Hepatocyte (in vitro differentiated cells): Measurements from ENCODE around the gene AKAP3. TPM values are rescaled to one million over a fixed set of nuclear protein-coding genes. Genes with fewer than 3 reads are reported as not detected.

Experiments used
- DNase-seq: peaks from one replicate; pipeline ENCODE4 v3.0.0-alpha.2; 2016; ENCODE audit warnings: low spot score
- H2AFZ ChIP-seq: fragments of 200-600 bp; sonication (generic); 2 replicates; pipeline ENCODE4 v1.6.0; 2016; ENCODE audit warnings: antibody characterized with exemption, mild to moderate bottlenecking
- H3K27ac ChIP-seq: fragments of 200-600 bp; sonication (generic); 2 replicates; pipeline ENCODE4 v1.5.1; 2016; ENCODE audit warnings: mild to moderate bottlenecking
- H3K27me3 ChIP-seq: fragments of 200-600 bp; sonication (generic); 2 replicates; pipeline ENCODE4 v1.6.1; 2016
- H3K36me3 ChIP-seq: fragments of 200-600 bp; sonication (generic); replicated peaks from 2 replicates; pipeline ENCODE4 v1.5.1; 2016; ENCODE audit warnings: low read depth; ENCODE audit not compliant: insufficient read depth
- H3K4me1 ChIP-seq: fragments of 200-600 bp; sonication (generic); 2 replicates; pipeline ENCODE4 v1.5.1; 2016; ENCODE audit warnings: mild to moderate bottlenecking, moderate library complexity; ENCODE audit not compliant: insufficient read depth
- H3K4me2 ChIP-seq: fragments of 200-600 bp; sonication (generic); 2 replicates; pipeline ENCODE4 v1.6.0; 2016
- H3K4me3 ChIP-seq: fragments of 200-600 bp; sonication (generic); 2 replicates; pipeline ENCODE4 v1.5.1; 2016; ENCODE audit warnings: mild to moderate bottlenecking
- H3K79me2 ChIP-seq: fragments of 200-600 bp; sonication (generic); 2 replicates; pipeline ENCODE4 v1.6.0; 2017; ENCODE audit warnings: mild to moderate bottlenecking
- H3K9me2 ChIP-seq: fragments of 200-600 bp; sonication (generic); replicated peaks from 2 replicates; pipeline ENCODE4 v1.6.0; 2017; ENCODE audit warnings: mild to moderate bottlenecking; ENCODE audit not compliant: insufficient read depth
- H3K9me3 ChIP-seq: fragments of 200-600 bp; sonication (generic); 2 replicates; pipeline ENCODE4 v1.5.1; 2016; ENCODE audit warnings: low read depth, mild to moderate bottlenecking
- H4K20me1 ChIP-seq: fragments of 200-600 bp; sonication (generic); 2 replicates; pipeline ENCODE4 v1.6.0; 2016; ENCODE audit warnings: mild to moderate bottlenecking; ENCODE audit not compliant: insufficient read depth, poor library complexity, severe bottlenecking
- EZH2 ChIP-seq: fragments of 200-600 bp; sonication (generic); IDR thresholded peaks from 2 replicates; pipeline ENCODE4 v1.6.1; 2016; ENCODE audit warnings: antibody characterized with exemption, mild to moderate bottlenecking, borderline replicate concordance
- EZH2phosphoT487 ChIP-seq: fragments of 200-600 bp; sonication (generic); IDR thresholded peaks from one replicate; pipeline ENCODE4 v1.6.1; 2018; ENCODE audit warnings: antibody characterized with exemption, mild to moderate bottlenecking, low read depth, moderate library complexity; ENCODE audit not compliant: unreplicated experiment, severe bottlenecking
- WGBS: methylation state at CpG from one replicate; pipeline ENCODE4 v1.1.6; 2016; ENCODE audit warnings: low lambda C conversion rate; ENCODE audit errors: missing lambda C conversion rate; 5-methylcytosine and 5-hydroxymethylcytosine counted together
- polyA plus RNA-seq: library from polyadenylated mRNA; unstranded; fragments of >200 nt; fragmentation: Nextera tagmentation; extraction: Ambion mirVana; gene quantifications from 2 replicates; pipeline ENCODE4 v1.2.1, GENCODE V29; 2016
- total RNA-seq: library from RNA; depleted of rRNA; stranded (reverse); fragments of >200 nt; gene quantifications from 2 replicates; pipeline ENCODE4 v1.2.3, GENCODE V29; 2014
- TF ChIP-seq, protein P1 (sequence below): fragments of 200-600 bp; sonication (generic); IDR thresholded peaks from 2 replicates; pipeline ENCODE4 v1.5.1; 2016; ENCODE audit warnings: antibody characterized with exemption, mild to moderate bottlenecking; ENCODE audit not compliant: poor library complexity

Gene AKAP3
- total and polyA plus RNA-seq, 2 experiments from 2014 or later, result 1.3 to 3.5 TPM

DNA sequence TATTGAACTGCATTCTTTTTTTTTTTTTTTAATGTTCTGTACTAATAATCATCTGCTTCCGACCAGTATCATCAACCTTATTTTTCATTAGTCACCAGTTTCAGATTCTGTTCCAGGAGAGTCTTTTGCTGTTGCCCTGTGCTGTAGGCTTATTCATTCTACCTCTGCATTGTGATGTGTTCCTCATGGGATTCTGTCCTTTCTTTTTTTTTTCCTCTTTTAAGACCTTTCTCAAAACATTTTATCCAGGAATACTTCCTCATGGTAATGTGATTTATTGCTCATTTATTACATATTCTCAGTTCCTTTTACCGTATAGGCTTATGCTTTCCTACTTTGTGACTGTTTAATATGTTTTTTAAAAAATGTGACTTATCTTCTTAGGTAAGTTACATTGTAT is 4.8 kb upstream of the AKAP3 start:
- Histone ChIP-seq H3K36me3 (no peaks in the 10 kb centered on the region), H4K20me1 (no peaks in the 10 kb centered on the region), H3K9me2 (no peaks in the 10 kb centered on the region), H3K27me3 (no peaks in the 10 kb centered on the region), H3K4me3 (no peak overlapping the region), H3K9me3 (no peaks in the 10 kb centered on the region), H3K79me2 (peaks cover 46% of the 10 kb centered on the region), H3K4me1 (peaks cover 8% of the 10 kb centered on the region), H3K27ac (no peak overlapping the region), H2AFZ (no peak overlapping the region), H3K4me2 (no peak overlapping the region)
- WGBS, result 94% methylated on average over 2 of the region's 2 CpGs
- DNase-seq, result no peak
- TF ChIP-seq EZH2phosphoT487 (no peak), EZH2 (no peak)
- TF ChIP-seq, protein P1, sequence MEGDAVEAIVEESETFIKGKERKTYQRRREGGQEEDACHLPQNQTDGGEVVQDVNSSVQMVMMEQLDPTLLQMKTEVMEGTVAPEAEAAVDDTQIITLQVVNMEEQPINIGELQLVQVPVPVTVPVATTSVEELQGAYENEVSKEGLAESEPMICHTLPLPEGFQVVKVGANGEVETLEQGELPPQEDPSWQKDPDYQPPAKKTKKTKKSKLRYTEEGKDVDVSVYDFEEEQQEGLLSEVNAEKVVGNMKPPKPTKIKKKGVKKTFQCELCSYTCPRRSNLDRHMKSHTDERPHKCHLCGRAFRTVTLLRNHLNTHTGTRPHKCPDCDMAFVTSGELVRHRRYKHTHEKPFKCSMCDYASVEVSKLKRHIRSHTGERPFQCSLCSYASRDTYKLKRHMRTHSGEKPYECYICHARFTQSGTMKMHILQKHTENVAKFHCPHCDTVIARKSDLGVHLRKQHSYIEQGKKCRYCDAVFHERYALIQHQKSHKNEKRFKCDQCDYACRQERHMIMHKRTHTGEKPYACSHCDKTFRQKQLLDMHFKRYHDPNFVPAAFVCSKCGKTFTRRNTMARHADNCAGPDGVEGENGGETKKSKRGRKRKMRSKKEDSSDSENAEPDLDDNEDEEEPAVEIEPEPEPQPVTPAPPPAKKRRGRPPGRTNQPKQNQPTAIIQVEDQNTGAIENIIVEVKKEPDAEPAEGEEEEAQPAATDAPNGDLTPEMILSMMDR, result no peak

DNA sequence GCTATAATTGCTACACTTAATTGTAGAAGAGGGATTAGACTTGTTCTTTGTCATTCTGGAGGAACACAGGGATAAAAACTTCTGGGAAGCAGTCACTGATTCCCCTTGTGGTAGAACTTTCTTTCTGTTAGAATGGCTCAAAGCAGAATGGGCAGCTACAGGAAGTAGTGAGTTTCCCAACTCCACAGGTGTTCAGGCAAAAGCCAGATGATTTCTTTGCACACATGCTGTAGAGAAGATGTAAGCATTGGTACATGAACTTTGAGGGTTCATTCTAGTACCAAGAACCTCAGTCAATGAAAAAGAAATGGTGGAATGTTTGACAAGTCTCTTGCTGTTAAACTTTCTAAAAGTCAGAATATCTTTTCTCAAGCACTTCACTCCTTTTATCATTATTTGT is 4.4 kb upstream of the AKAP3 start:
- no peak for TF ChIP-seq EZH2phosphoT487
- no peak for TF ChIP-seq EZH2
- TF ChIP-seq, protein P1, result no peak
- DNase-seq, result no peak
- Histone ChIP-seq H3K9me3 (no peaks in the 10 kb centered on the region), H3K4me3 (no peak overlapping the region), H3K27me3 (no peaks in the 10 kb centered on the region), H3K36me3 (no peaks in the 10 kb centered on the region), H3K4me1 (peaks cover 8% of the 10 kb centered on the region), H2AFZ (no peak overlapping the region), H4K20me1 (no peaks in the 10 kb centered on the region), H3K27ac (no peak overlapping the region), H3K4me2 (no peak overlapping the region), H3K9me2 (no peaks in the 10 kb centered on the region), H3K79me2 (peaks cover 46% of the 10 kb centered on the region)

DNA sequence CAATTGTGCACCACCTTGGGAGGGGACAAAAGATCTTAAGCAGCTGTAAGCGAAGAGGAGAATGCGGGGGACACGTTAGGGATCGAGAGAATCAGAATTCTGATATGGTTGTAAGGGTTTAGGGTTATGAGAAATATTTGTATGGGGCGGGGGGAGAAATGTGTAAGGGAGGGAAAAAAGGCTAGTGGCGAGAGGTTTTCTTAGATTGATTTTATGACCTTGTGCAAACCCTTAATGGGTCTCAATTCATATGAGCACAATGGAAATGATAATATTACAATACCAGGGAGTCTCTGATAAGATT is 459 bp upstream of the AKAP3 start:
- H3K79me2 ChIP-seq, result peaks cover 45% of the 10 kb centered on the region
- no peaks in the 10 kb centered on the region for H3K36me3 ChIP-seq
- TF ChIP-seq, protein P1, result no peak
- TF ChIP-seq EZH2phosphoT487 (no peak), EZH2 (no peak)
- no peaks in the 10 kb centered on the region for H3K9me2 ChIP-seq
- peak overlapping the region; percentile 95 for H3K27ac ChIP-seq
- H4K20me1 ChIP-seq, result no peaks in the 10 kb centered on the region
- peak overlapping the region; percentile 62 for H3K4me3 ChIP-seq
- peaks cover 13% of the 10 kb centered on the region for H3K4me1 ChIP-seq
- WGBS, result 3% methylated on average over 6 of the region's 6 CpGs
- no peak for DNase-seq
- H3K9me3 ChIP-seq, result no peaks in the 10 kb centered on the region
- no peaks in the 10 kb centered on the region for H3K27me3 ChIP-seq
- H3K4me2 ChIP-seq, result peak overlapping the region; percentile 85
- H2AFZ ChIP-seq, result peak overlapping the region; percentile 80

DNA sequence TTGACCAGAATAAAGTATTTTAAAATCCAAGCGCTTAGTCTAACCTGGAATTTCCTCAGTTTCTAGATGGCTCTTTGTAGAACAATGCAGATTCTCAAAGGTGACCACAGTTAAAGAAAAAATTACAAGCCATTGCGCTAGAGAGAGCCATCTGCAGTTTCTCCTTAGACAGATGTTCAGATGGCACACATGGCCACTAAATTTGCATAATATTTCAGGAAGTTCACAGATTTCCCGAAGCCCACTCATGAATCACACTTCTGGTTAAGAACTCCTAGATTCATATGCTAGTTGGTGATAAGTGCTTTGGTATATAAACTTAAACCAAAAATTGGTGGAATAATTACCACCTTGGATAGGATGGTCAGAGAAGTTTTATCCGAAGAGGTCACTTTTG is 749 bp downstream of the AKAP3 start:
- no peaks in the 10 kb centered on the region for H3K36me3 ChIP-seq
- peak overlapping the region; percentile 80 for H3K4me2 ChIP-seq
- TF ChIP-seq EZH2phosphoT487 (no peak), EZH2 (no peak)
- TF ChIP-seq, protein P1, result no peak
- peaks cover 39% of the 10 kb centered on the region for H3K79me2 ChIP-seq
- H3K27me3 ChIP-seq, result no peaks in the 10 kb centered on the region
- H3K9me3 ChIP-seq, result no peaks in the 10 kb centered on the region
- peak overlapping the region; percentile 62 for H3K4me3 ChIP-seq
- no peaks in the 10 kb centered on the region for H4K20me1 ChIP-seq
- peak overlapping the region; percentile 95 for H3K27ac ChIP-seq
- H2AFZ ChIP-seq, result peak overlapping the region; percentile 82
- peaks cover 13% of the 10 kb centered on the region for H3K4me1 ChIP-seq
- no peaks in the 10 kb centered on the region for H3K9me2 ChIP-seq
- DNase-seq, result peak; percentile 16
- 44% methylated on average over 4 of the region's 4 CpGs for WGBS
